HG02678 (cell line): ENCODE data around the gene ASPG.

Experiments used
- ATAC-seq: cut with Tn5 transposase; IDR thresholded peaks from one replicate; pipeline ENCODE4 v1.9.1; 2021; ENCODE audit warnings: mild to moderate bottlenecking, moderate library complexity; ENCODE audit not compliant: unreplicated experiment

The ASPG gene

GRCh38 chr14:104115131-104115600 lies 29.7 kb downstream of the ASPG start:
- ATAC-seq, result no peak

DNA sequence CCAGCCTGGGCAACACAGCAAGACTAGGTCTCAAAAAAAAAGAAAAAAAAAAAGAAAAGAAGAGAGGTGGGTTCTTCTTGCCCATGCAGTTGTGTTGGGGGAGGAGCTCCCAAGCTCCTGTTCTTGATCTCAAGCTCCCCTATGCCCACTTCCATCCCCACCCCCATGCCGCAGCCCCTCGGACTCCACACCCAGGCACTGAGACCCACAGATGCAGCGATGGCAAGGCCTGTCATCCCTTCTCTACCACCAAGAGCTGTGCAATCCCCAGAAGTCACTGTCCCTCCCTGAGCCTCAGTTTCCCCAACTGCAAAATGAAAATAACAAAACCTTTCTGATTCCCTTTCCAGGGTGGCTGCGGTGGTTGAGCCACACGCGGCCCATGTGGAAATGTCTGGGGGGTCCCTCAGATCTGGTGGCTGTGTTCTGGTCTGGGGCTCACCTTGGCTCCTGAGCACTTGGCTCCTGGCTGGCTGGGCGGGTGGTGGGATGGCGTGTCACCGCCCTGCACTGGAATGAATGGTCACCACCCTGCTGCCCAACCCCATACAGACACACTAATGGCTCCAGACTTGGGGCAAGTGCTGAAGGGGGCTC lies 30.3 kb downstream of the ASPG start:
- ATAC-seq, result no peak

DNA sequence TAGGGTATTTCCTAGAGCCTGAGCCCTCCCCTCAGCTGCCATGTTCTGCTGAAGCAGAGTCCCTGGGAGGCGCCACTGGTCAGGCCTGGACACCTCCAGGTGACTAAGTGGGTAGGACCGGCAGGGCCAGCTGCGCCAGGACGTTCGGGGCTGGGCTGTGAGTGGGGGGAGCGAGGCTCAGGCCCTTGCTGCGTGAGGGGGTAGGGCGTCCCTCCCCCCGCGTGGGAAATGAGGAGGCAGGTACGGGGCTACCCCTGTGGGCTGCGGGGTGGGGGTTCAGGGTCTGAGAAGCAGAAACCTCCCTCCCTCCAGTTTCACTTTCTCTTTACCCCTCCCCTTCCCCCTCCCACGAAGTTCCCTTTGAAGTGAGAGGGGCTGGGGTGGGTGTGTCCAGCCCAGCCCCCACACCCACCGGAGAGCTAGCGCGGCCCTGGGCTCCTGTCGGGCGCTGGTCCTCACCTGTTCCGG lies 30.8 kb downstream of the ASPG start:
- no peak for ATAC-seq

DNA sequence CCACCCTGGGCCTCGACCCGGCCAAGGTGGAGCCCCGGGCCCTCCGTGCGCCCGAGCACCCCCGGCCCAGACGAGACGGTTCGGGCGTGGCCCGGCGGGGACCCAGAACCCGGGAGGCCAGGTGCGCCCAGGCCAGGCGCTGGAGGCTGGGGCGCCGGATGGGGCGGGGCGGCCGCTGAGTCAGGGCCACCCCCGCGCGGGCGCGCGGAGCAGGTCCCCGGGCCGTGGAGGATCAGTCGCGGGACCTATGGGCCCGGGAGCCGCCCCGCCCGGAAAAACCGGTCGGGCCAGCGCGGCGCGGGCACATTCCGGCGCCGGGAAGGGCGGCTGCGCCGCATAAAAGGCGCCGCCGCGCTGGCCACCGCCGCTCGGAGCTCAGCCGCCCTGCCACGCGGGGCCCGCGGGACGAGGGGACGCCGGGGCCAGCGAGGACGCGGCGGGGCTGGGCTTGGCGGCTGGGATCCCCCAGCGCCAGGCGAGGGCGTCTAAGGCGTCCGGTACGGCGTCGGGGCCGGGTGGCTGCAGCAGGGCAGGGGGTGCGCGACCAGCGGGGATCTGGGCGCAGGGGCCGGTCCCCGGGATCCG lies 31.3 kb downstream of the ASPG start:
- no peak for ATAC-seq

- ATAC-seq, result no peak
Measured at GRCh38 chr14:104117341-104118005, 32.0 kb downstream of the ASPG start.

- no peak for ATAC-seq
Measured at GRCh38 chr14:104118006-104118844, 32.7 kb downstream of the ASPG start.

GRCh38 chr14:104119119-104119487 lies 33.6 kb downstream of the ASPG start:
- no peak for ATAC-seq

- ATAC-seq, result no peak
Measured at GRCh38 chr14:104119488-104120251, 34.2 kb downstream of the ASPG start.

GRCh38 chr14:104120281-104120741 lies 34.8 kb downstream of the ASPG start:
- no peak for ATAC-seq

DNA sequence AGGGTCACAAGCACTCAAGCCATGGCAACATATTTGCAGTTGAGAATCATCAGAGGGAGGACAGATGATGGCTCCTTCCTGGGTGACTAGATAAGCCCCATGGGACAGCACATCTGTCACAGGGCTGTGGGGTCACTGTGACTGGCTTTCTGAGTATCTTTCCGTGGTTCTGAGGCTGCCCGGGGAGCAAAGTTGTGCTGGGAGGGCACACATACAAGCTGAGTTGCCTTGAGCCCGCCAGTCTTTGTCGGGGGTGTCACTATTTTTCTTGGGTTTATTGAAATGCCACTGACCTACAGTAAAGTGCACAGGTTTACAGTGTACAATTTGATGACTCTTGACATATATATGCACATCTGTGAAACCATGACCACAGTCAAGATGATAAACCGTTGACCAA lies 35.6 kb downstream of the ASPG start:
- no peak for ATAC-seq

DNA sequence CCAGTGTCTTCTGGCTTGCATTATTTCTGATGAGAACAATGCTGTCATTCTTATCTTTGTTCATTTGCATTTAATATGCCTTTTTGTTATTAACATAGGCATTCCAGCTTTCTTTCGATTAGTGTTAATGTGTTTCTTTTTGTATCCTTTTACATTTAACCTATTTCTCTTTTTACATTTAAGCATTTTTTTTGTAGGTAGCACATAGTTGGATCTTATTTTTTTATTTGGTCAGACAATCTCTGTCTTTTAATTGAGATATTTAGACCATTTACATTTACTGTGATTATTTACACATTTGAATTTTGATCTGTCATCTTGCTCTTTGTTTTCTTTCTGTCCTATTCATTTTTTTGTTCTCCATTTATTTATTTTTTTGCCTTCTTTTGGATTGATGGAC lies 38.4 kb downstream of the ASPG start:
- no peak for ATAC-seq

DNA sequence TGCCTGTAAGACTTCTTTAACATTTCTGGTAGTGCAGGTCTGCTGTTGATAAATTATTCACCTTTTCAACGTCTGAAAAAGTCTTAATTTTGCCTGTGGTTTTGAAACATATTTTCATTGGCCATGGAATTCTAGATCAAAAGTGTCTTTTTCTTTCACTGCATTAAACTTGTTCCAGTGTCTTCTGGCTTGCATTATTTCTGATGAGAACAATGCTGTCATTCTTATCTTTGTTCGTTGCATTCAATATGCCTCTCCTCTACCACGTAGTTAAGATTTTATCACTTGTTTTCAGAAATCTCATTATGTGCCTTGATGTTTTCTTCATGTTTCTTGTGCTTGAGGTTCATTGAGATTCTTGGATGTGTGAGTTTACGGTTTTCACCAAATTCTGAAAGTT lies 39.5 kb downstream of the ASPG start:
- ATAC-seq, result no peak

- ATAC-seq, result no peak
Measured at GRCh38 chr14:104126753-104127152, 41.3 kb downstream of the ASPG start.

- ATAC-seq, result no peak
Measured at GRCh38 chr14:104128981-104129380, 43.5 kb downstream of the ASPG start.

GRCh38 chr14:104129556-104129955 lies 44.1 kb downstream of the ASPG start:
- no peak for ATAC-seq

DNA sequence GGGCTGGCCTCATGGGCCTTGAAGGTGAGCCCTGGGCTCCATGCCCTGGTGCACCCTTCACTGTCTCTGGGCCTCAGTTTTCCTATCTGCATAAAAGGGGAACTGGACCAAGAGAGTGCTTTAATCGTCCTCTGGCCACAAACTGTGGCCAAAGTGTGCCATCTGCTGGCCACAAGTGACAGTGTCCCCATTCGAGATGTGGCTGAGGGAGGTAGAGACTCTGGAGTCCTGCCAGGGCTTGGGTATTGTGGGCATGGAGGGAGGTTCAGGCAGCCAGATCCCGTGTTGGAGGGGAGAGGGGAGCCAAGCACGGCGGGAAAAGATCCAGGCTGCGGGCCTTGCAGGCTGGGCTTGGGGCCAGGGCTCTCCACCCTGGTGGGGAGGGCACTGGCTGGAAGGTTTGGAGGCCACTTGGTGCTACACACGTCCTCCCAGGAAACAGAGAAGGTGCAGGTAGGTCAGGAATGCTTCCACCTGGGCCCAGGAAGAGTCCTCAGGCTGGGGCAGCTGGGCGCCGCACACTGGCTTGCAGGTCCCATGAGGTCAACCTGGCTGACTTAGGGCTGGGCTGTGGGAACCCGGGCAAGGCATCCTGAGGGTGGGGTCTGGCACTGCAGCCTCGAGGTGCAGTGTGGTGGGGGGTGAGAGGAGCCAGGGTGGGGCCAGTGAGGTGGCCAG lies 45.6 kb downstream of the ASPG start:
- ATAC-seq, result no peak

DNA sequence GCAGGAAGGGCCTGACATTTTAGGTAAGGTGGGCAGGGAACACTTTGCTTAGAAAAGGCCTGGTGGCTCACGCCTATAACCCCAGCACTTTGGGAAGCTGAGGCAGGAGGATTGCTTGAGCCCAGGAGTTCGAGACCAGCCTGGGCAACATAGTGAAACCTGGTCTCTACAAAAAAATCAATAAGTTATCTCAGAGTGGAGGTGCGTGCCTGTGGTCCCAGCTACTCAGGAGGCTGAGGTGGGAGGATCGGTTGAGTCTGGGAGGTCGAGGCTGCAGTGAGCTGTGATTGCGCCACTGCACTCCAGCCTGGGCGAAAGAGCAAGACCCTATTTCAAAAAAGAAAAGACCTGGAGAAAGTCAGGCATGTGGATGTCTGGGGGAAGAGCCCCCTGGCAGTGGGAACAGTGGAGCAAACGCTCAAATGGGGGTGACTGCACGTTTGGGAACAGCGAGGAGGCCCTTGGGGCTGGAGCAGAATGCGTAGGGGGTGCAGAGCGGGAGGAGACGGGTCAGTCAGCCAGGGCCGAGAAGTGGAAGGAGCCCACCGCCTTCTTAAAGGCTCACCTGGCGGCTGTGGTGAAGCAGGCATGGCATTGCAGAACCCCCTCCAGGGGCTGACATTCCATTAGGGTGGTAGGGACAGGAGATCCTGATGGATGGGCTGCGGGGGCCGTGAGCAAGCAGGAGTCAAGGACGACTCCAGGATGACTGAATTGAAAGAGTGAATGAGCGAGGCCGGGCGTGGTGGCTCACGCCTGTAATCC lies 46.6 kb downstream of the ASPG start:
- ATAC-seq, result no peak

- ATAC-seq, result no peak
Measured at GRCh38 chr14:104132981-104133380, 47.5 kb downstream of the ASPG start.

- ATAC-seq, result no peak
Measured at GRCh38 chr14:104133496-104133895, 48.0 kb downstream of the ASPG start.
